B cell (primary cell): ENCODE results near the gene SLC26A1. TPM values are rescaled to one million over a fixed set of nuclear protein-coding genes. Genes with fewer than 3 reads are reported as not detected.

Experiments
- ATAC-seq: fragments of 200-7000 bp; cut with Tn5 transposase; one replicate; pipeline ENCODE4 v1.10.0; 2021; ENCODE audit warnings: low read depth, mild to moderate bottlenecking, moderate number of reproducible peaks, moderate library complexity
- CTCF ChIA-PET: fragments of 350-600 bp; sonication (Branson Sonifier 250); formaldehyde crosslinking; loops from one replicate; lab custom pipeline; 2021; ENCODE audit warnings: antibody characterized with exemption, inconsistent platforms; lab: Charles Lee
- POLR2A ChIA-PET: fragments of 350-600 bp; sonication (Branson Sonifier 250); formaldehyde crosslinking; loops from one replicate; lab custom pipeline; 2021; ENCODE audit warnings: antibody characterized with exemption; lab: Charles Lee
- DNase-seq: peaks from one replicate; pipeline ENCODE4 v3.0.0; 2013
- H2AFZ ChIP-seq: 2 replicates; pipeline ENCODE4 v1.6.1; 2012; ENCODE audit warnings: mild to moderate bottlenecking, low read depth, low read length; ENCODE audit not compliant: insufficient read depth, poor library complexity, severe bottlenecking
- H3K27ac ChIP-seq, 2 donors: 1 replicate in 1 of 2; 2 replicates in 1 of 2; pipeline ENCODE4 v1.5.1; 2012 to 2013; ENCODE audit warnings: low read length in 2 of 2, mild to moderate bottlenecking in 2 of 2, moderate library complexity in 1 of 2
- H3K27me3 ChIP-seq, 4 experiments: fragments of 200-600 bp in 1 of 4; sonication (generic) in 1 of 4; replicated peaks in 1 of 4; 1 replicate in 2 of 4; 2 replicates in 2 of 4; pipeline versions ENCODE4 v1.6.1 to v1.7.0; 2013 to 2016; ENCODE audit warnings: low read length in 3 of 4, mild to moderate bottlenecking in 2 of 4, mixed read lengths in 1 of 4, moderate library complexity in 1 of 4; ENCODE audit not compliant: insufficient read depth in 4 of 4, control insufficient read depth in 3 of 4; ENCODE audit errors: control extremely low read depth in 1 of 4
- H3K36me3 ChIP-seq, 2 experiments: replicated peaks in 1 of 2; 1 replicate in 1 of 2; 2 replicates in 1 of 2; pipeline versions ENCODE4 v1.6.1 to v1.7.1; 2013; ENCODE audit warnings: low read length in 1 of 2; ENCODE audit not compliant: insufficient read depth in 2 of 2, control insufficient read depth in 1 of 2; ENCODE audit errors: control extremely low read depth in 1 of 2, extremely low read depth in 1 of 2
- H3K4me1 ChIP-seq, 2 donors: fragments of 200-600 bp in 1 of 2; sonication (generic) in 1 of 2; 1 replicate in 1 of 2; 2 replicates in 1 of 2; pipeline versions ENCODE4 v1.5.1 to v1.6.1; 2013 to 2017; ENCODE audit warnings: low read length in 2 of 2; ENCODE audit not compliant: control insufficient read depth in 2 of 2, insufficient read depth in 2 of 2
- H3K4me2 ChIP-seq: replicated peaks from 2 replicates; pipeline ENCODE3; 2012; ENCODE audit warnings: mild to moderate bottlenecking, low read depth, low read length; ENCODE audit not compliant: poor library complexity, severe bottlenecking
- H3K4me3 ChIP-seq, 5 experiments: fragments of 200-600 bp in 1 of 5; sonication (generic) in 1 of 5; 1 replicate in 3 of 5; 2 replicates in 2 of 5; pipeline versions ENCODE4 v1.5.1 to v1.7.0; 2011 to 2016; ENCODE audit warnings: low read length in 4 of 5, mild to moderate bottlenecking in 4 of 5, low read depth in 2 of 5, control low read depth in 1 of 5, moderate library complexity in 1 of 5; ENCODE audit not compliant: insufficient read depth in 1 of 5; ENCODE audit errors: control extremely low read depth in 1 of 5, extremely low read depth in 1 of 5
- H3K79me2 ChIP-seq: fragments of 200-600 bp; sonication (generic); one replicate; pipeline ENCODE4 v1.6.0; 2016; ENCODE audit warnings: low read length; ENCODE audit not compliant: control insufficient read depth, insufficient read depth
- H3K9ac ChIP-seq: fragments of 200-600 bp; sonication (generic); 2 replicates; pipeline ENCODE4 v1.6.1; 2017; ENCODE audit warnings: mild to moderate bottlenecking, low read length, moderate library complexity
- H3K9me3 ChIP-seq, 3 donors: one replicate each; pipeline versions ENCODE4 v1.6.1 to v1.7.1; 2013; ENCODE audit warnings: low read length in 2 of 3; ENCODE audit not compliant: control insufficient read depth in 2 of 3, insufficient read depth in 1 of 3; ENCODE audit errors: control extremely low read depth in 1 of 3
- H4K20me1 ChIP-seq: 2 replicates; pipeline ENCODE4 v1.6.0; 2012; ENCODE audit warnings: mild to moderate bottlenecking, low read length; ENCODE audit not compliant: insufficient read depth, control insufficient read depth, poor library complexity, severe bottlenecking
- H3K27ac Mint-ChIP-seq: one replicate; pipeline ENCODE4 v1.8.0; 2021; ENCODE audit warnings: mixed read lengths
- H3K27me3 Mint-ChIP-seq: one replicate; pipeline ENCODE4 v1.8.0; 2021; ENCODE audit warnings: mixed read lengths
- H3K4me1 Mint-ChIP-seq: one replicate; pipeline ENCODE4 v1.8.0; 2021; ENCODE audit warnings: mixed read lengths
- H3K4me3 Mint-ChIP-seq: one replicate; pipeline ENCODE4 v1.8.0; 2021; ENCODE audit warnings: mixed read lengths
- H3K9me3 Mint-ChIP-seq: one replicate; pipeline ENCODE4 v1.8.0; 2022; ENCODE audit warnings: mixed read lengths; ENCODE audit not compliant: insufficient read depth
- EZH2 ChIP-seq: IDR thresholded peaks from 2 replicates; pipeline ENCODE4 v1.6.1; 2012; ENCODE audit warnings: borderline replicate concordance, low read depth, mild to moderate bottlenecking, moderate library complexity, low read length; ENCODE audit not compliant: insufficient read depth, poor library complexity, severe bottlenecking
- WGBS: methylation state at CpG from one replicate; pipeline ENCODE4 v1.1.5; 2013; ENCODE audit warnings: missing lambda C conversion rate; ENCODE audit not compliant: insufficient coverage; 5-methylcytosine and 5-hydroxymethylcytosine counted together
- intact Hi-C: fragments of 100-400 bp; cut with micrococcal nuclease; formaldehyde crosslinking; loops from one replicate; pipeline ENCODE4 v1.10.0; 2022
- polyA plus RNA-seq: library from polyadenylated mRNA; depleted of rRNA; stranded (reverse); fragments of >200 nt; gene quantifications from 2 replicates; pipeline ENCODE4 v1.2.3, GENCODE V29; 2012
- total RNA-seq, 2 donors: library from RNA; stranded (reverse); fragments of 120-200 nt in 1 of 2; gene quantifications; 1 replicate in 1 of 2; 2 replicates in 1 of 2; pipeline versions ENCODE4 v1.2.3 to v1.2.4, GENCODE V29; 2013 to 2022
- TF ChIP-seq, protein P1 (sequence below): fragments of 200-600 bp; IDR thresholded peaks from one replicate; pipeline ENCODE4 v1.8.0; 2022; ENCODE audit warnings: antibody characterized with exemption, mild to moderate bottlenecking

The SLC26A1 gene
- total and polyA plus RNA-seq, 2 donors (not counting 1 experiment from before 2014, with no cell fraction given), result 0.03 to 1.1 TPM

DNA sequence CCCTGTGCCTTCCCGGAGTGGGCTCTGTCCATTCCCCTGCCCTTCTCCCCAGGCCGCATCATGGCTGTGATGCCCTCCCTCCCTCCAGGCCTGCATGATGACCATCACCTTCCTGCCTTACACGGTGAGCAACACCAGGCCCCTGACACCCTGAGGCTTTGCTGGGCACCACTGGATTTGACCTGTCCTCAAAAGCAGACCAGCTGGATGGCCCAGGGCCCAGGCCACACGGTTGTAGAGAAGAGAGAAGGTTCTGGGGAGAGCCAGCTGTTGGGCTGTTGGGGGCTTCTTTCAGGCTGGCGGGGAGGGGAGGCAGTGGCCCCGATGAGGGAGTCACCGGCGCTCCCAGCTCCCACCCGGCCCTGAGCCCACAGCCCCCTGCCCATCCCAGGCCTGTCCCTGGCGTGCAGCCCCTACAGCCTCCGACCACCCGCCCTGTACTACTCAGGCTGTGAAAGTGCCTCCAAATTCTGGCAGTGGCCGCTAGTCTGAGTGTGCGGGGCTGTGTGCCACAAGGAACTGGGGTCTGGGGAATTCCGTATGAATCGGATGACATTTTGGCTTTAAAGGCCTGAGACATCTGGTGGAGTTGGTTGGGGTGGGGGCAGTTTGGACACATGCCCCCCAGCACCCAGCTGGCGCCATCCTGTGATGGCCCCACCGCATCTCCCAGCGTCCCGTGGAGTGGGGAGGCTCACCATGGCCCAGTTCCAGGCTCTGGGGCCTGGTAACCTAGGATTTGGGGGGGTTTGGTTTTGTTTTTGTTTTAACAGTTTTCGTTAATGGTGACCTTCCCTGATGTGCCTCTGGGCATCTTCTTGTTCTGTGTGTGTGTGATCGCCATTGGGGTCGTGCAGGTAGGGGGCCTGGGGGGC, 41.4 kb downstream of the SLC26A1 start:
- intact Hi-C loops, result no loop called here
- CTCF ChIA-PET, result no interaction called here
- H3K27ac Mint-ChIP-seq, result no peak overlapping the region
- ATAC-seq (no peak), DNase-seq (no peak)
- peaks cover 0 to 31% of the 10 kb centered on the region in 2 experiments for H3K36me3 ChIP-seq
- no peak overlapping the region for H3K4me3 Mint-ChIP-seq
- no peak for TF ChIP-seq EZH2
- TF ChIP-seq, protein P1, sequence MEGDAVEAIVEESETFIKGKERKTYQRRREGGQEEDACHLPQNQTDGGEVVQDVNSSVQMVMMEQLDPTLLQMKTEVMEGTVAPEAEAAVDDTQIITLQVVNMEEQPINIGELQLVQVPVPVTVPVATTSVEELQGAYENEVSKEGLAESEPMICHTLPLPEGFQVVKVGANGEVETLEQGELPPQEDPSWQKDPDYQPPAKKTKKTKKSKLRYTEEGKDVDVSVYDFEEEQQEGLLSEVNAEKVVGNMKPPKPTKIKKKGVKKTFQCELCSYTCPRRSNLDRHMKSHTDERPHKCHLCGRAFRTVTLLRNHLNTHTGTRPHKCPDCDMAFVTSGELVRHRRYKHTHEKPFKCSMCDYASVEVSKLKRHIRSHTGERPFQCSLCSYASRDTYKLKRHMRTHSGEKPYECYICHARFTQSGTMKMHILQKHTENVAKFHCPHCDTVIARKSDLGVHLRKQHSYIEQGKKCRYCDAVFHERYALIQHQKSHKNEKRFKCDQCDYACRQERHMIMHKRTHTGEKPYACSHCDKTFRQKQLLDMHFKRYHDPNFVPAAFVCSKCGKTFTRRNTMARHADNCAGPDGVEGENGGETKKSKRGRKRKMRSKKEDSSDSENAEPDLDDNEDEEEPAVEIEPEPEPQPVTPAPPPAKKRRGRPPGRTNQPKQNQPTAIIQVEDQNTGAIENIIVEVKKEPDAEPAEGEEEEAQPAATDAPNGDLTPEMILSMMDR, result no peak
- peaks cover 0 to 5% (median 0%) of the 10 kb centered on the region in 3 donors for H3K9me3 ChIP-seq
- H3K9me3 Mint-ChIP-seq, result no peaks in the 10 kb centered on the region
- POLR2A ChIA-PET, result interaction anchor here (0.7 kb wide), 1 partner anchor 22 kb away, joined by 3 read pairs; no protein-coding TSS in a partner anchor
- WGBS, result 98% methylated on average over 23 of the region's 23 CpGs
- peaks cover 25% of the 10 kb centered on the region for H3K79me2 ChIP-seq
- no peak overlapping the region for H3K27ac ChIP-seq
- H3K4me1 Mint-ChIP-seq, result peaks cover 4% of the 10 kb centered on the region
- H3K4me3 ChIP-seq, result no peak overlapping the region
- no peaks in the 10 kb centered on the region for H3K27me3 Mint-ChIP-seq
- no peaks in the 10 kb centered on the region for H3K27me3 ChIP-seq
- H2AFZ ChIP-seq, result no peak overlapping the region
- no peak overlapping the region for H3K9ac ChIP-seq
- H4K20me1 ChIP-seq, result peaks cover 47% of the 10 kb centered on the region
- peaks cover 0 to 7% of the 10 kb centered on the region in 2 donors for H3K4me1 ChIP-seq
- no peak overlapping the region for H3K4me2 ChIP-seq

DNA sequence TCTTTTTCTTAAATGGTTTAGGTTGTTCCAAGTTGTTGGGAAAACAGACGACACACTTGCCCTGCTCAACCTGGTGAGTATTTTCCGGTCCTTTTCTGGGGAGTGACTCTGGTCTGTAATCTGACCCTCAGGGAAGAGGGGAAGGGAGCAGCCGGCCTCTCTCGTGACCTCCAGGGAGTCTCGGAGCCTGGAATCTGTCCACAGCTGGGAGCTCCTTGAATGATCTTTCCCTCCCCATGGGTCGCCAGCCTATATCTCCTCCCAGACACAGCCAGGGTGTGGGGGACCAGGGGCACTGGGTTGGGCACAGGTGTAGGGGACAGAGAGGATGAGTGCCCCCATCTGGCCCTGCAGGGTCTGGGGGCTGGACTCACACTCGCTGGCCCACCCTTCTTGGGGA, 42.0 kb downstream of the SLC26A1 start:
- no peaks in the 10 kb centered on the region for H3K27me3 ChIP-seq
- H3K27ac ChIP-seq, result no peak overlapping the region
- no peak overlapping the region for H3K4me3 Mint-ChIP-seq
- peaks cover 7% of the 10 kb centered on the region for H3K4me1 Mint-ChIP-seq
- H3K4me1 ChIP-seq, result peaks cover 0 to 13% of the 10 kb centered on the region in 2 donors
- no peaks in the 10 kb centered on the region for H3K9me3 Mint-ChIP-seq
- intact Hi-C loops, result no loop called here
- H4K20me1 ChIP-seq, result peaks cover 53% of the 10 kb centered on the region
- ATAC-seq, result no peak
- peaks cover 0 to 31% of the 10 kb centered on the region in 2 experiments for H3K36me3 ChIP-seq
- H3K27ac Mint-ChIP-seq, result no peak overlapping the region
- WGBS, result 100% methylated on average over 3 of the region's 7 CpGs
- ChIA-PET POLR2A (no interaction called here), CTCF (no interaction called here)
- DNase-seq, result no peak
- no peak overlapping the region for H3K4me2 ChIP-seq
- no peaks in the 10 kb centered on the region for H3K27me3 Mint-ChIP-seq
- H2AFZ ChIP-seq, result no peak overlapping the region
- TF ChIP-seq, protein P1, result no peak
- TF ChIP-seq EZH2, result no peak
- peaks cover 0 to 5% (median 0%) of the 10 kb centered on the region in 3 donors for H3K9me3 ChIP-seq
- H3K9ac ChIP-seq, result no peak overlapping the region
- peaks cover 31% of the 10 kb centered on the region for H3K79me2 ChIP-seq
- no peak overlapping the region for H3K4me3 ChIP-seq
